ENCODE results near the gene DLX3.

Gene DLX3

GRCh38 chr17:49941427-49941826 lies 53.6 kb downstream of the DLX3 start:
- DNase-seq (ENCODE audit: low read depth) = no peak
- TF ChIP-seq CTCF (conservative IDR thresholded peaks at IDR 0.05; ENCODE audit: low read depth, low read length) = no peak
- H3K4me3 ChIP-seq (ENCODE audit: low read depth, low read length) = no peak overlapping the region
